IPS-20b (cell line): ENCODE results near the gene FERMT2.

Experiments used
- H3K27ac ChIP-seq: one replicate; pipeline ENCODE4 v1.5.1; 2013; ENCODE audit warnings: low read length
- H3K27me3 ChIP-seq: 2 replicates; pipeline ENCODE4 v1.6.1; 2013; ENCODE audit warnings: mild to moderate bottlenecking, low read length, inconsistent platforms; ENCODE audit not compliant: insufficient read depth
- H3K36me3 ChIP-seq: 2 replicates; pipeline ENCODE4 v1.6.1; 2013; ENCODE audit warnings: low read depth, mild to moderate bottlenecking, inconsistent platforms, low read length, moderate library complexity; ENCODE audit not compliant: insufficient read depth
- H3K4me1 ChIP-seq: 2 replicates; pipeline ENCODE4 v1.6.1; 2013; ENCODE audit warnings: mild to moderate bottlenecking, control low read depth, inconsistent platforms, low read length, moderate library complexity; ENCODE audit not compliant: insufficient read depth
- H3K4me3 ChIP-seq: 2 replicates; pipeline ENCODE4 v1.5.1; 2013; ENCODE audit warnings: mild to moderate bottlenecking, low read length, inconsistent platforms
- H3K9ac ChIP-seq: 2 replicates; pipeline ENCODE4 v1.6.1; 2013; ENCODE audit warnings: low read depth, mild to moderate bottlenecking, inconsistent platforms, low read length, moderate library complexity
- H3K9me3 ChIP-seq: 2 replicates; pipeline ENCODE4 v1.6.1; 2013; ENCODE audit warnings: mild to moderate bottlenecking, low read depth, low read length, inconsistent platforms; ENCODE audit not compliant: insufficient read depth

FERMT2 gene

DNA sequence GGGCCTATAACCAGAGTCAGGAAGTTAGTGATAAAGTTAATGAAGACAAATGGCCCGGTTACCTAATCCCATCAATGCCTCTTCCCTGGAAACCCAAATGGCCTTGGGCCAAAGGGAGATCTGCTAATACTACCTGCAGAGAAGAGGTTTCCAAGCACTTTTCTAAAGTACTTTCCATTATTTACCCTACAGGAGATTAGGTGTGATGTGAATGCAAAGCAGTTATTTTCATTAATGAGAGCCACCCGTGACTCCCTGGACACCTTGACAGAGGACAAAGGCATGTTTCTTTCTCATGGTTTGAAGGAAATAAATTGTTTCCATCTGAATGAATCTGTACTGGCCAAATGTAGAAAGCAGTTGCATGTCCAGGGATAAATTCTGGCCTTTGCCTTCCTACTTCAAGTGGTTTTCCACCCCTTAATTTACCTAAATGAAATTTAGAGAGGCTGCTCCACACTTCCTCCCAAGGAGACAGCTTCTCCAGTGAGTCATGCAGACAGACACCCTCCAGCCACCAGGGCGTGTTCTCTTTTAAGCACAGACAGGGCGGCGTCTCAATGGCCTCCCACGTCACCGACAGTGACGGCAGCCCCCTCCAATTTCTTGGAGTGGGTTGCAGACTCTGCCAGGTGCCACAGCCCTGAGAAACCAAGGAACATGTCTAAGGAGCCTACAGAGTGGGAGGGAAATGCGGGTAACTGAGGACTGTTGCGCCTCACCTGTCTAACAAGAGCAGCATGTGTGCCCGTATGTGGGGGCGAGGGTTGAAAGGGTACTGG is 115.5 kb downstream of the FERMT2 start:
- H3K4me1 ChIP-seq: peaks cover 23% of the 10 kb centered on the region
- no peak overlapping the region for H3K27ac ChIP-seq
- no peak overlapping the region for H3K9ac ChIP-seq
- no peaks in the 10 kb centered on the region for H3K36me3 ChIP-seq
- no peak overlapping the region for H3K4me3 ChIP-seq
- H3K9me3 ChIP-seq: no peaks in the 10 kb centered on the region
- no peaks in the 10 kb centered on the region for H3K27me3 ChIP-seq

DNA sequence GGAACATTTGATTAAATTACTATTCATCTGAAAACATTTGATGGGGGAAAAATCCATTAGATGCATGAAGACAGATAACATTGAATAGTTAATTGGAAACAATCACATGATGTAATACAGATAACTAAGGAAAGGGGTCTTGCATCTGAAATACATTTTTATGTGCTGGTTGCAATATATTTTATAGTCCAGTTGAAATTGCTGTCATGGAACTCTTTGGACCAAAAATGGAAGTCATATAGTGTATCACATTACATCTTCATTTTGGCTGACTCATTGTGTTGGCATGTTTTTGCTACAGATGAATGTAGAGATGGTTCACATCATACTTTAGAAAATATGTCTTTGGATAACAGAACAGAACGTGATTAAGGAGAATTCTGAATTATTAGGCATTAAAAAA is 116.4 kb downstream of the FERMT2 start:
- H3K9me3 ChIP-seq: no peaks in the 10 kb centered on the region
- H3K27ac ChIP-seq: no peak overlapping the region
- H3K36me3 ChIP-seq: no peaks in the 10 kb centered on the region
- H3K27me3 ChIP-seq: no peaks in the 10 kb centered on the region
- no peak overlapping the region for H3K9ac ChIP-seq
- no peak overlapping the region for H3K4me3 ChIP-seq
- H3K4me1 ChIP-seq: peaks cover 23% of the 10 kb centered on the region

DNA sequence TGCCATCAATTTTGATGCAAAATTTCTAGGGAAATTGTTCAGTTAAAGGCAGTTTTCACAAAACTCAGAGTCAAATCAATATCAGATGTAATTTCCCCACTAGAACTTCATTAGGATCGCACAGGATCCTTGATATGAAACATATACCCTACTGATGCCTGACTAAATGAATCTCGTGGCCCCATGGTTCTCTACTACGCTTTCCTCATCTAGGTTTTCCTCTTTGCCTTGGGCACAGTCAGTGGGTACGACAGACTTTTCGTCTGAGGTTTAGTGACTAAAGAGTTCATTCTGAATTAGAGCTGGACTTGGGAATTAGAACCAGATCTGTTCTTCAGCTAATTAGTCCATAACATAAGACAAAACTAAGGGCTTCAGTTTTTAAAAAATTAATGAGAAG is 117.0 kb downstream of the FERMT2 start:
- Histone ChIP-seq H3K27me3 (no peaks in the 10 kb centered on the region), H3K4me1 (peaks cover 23% of the 10 kb centered on the region), H3K4me3 (no peak overlapping the region), H3K9ac (no peak overlapping the region), H3K9me3 (no peaks in the 10 kb centered on the region), H3K27ac (no peak overlapping the region), H3K36me3 (no peaks in the 10 kb centered on the region)

DNA sequence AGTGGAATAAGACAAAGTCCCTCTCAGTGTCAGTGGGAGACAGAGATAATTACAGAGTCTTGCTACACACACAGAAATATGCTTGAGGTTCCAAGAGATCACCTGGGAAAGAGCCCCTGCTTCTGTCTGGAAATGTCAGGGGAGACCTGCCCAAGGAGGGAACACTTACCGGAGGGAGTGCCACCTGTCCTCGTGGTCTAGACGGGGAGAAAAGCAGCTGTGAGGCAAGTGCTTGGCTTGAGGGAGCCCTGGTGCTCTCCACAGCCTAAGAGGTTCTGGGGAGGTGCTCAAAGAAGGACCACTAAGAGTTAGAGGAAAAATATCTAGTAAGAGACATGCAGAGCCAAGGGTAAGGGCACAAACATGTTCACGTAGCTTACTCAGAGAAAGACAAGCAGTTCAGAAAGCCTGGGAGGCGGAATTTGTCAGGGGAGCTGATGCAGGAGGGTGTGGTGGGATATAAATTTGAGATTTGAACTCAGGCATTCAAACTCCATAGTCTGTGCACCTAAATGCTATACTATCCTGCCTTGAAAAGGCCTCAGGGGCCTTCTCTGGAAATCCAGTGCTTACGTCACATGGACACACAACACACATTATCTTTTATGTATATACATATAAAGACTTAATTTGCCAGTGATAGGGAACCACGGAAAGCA is 121.2 kb downstream of the FERMT2 start:
- H3K27me3 ChIP-seq: no peaks in the 10 kb centered on the region
- H3K27ac ChIP-seq: no peak overlapping the region
- H3K9me3 ChIP-seq: no peaks in the 10 kb centered on the region
- no peak overlapping the region for H3K9ac ChIP-seq
- H3K4me1 ChIP-seq: peaks cover 18% of the 10 kb centered on the region
- no peak overlapping the region for H3K4me3 ChIP-seq
- no peaks in the 10 kb centered on the region for H3K36me3 ChIP-seq

DNA sequence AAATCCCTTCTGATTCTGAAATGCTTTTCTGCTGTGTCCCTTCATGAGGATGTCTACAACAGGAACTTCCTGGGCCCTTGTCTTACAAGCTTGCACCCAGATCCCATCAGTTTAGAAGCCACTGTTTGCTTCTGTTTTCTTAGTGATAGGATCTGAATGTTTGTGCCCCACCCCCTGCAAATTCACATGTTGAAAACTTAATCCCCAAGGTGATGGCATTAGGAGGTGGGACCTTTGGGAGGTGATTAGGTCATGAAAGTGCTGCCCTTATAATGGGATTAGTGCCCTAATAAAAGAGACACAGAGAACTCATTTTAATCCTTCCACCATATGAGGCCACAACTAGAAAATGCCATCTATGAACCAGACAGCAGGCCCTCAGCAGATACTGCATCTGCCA is 123.4 kb downstream of the FERMT2 start:
- Histone ChIP-seq H3K9ac (no peak overlapping the region), H3K27me3 (no peaks in the 10 kb centered on the region), H3K9me3 (no peaks in the 10 kb centered on the region), H3K4me1 (peaks cover 15% of the 10 kb centered on the region), H3K4me3 (no peak overlapping the region), H3K27ac (no peak overlapping the region), H3K36me3 (no peaks in the 10 kb centered on the region)

DNA sequence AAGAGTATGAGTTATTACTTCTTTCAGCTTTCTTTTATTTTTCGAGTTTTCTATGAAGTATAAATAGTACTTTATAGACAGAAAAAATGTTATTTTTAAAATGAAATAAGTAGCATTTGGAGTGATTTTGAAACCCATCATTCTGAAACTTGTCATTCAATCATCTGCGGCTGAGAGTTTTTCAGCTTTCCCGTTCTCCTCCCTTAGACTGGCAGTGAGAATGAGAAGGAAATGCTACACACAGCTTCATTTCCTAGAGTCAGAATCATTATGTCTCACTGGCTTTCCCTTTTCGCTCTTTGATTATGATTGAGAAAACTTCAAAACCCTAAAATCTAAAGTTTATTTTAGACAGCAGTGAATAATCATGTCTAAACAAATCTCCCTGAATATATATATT is 125.8 kb downstream of the FERMT2 start:
- no peak overlapping the region for H3K4me3 ChIP-seq
- H3K9me3 ChIP-seq: no peaks in the 10 kb centered on the region
- H3K9ac ChIP-seq: no peak overlapping the region
- peaks cover 8% of the 10 kb centered on the region for H3K4me1 ChIP-seq
- no peaks in the 10 kb centered on the region for H3K36me3 ChIP-seq
- no peaks in the 10 kb centered on the region for H3K27me3 ChIP-seq
- H3K27ac ChIP-seq: no peak overlapping the region

DNA sequence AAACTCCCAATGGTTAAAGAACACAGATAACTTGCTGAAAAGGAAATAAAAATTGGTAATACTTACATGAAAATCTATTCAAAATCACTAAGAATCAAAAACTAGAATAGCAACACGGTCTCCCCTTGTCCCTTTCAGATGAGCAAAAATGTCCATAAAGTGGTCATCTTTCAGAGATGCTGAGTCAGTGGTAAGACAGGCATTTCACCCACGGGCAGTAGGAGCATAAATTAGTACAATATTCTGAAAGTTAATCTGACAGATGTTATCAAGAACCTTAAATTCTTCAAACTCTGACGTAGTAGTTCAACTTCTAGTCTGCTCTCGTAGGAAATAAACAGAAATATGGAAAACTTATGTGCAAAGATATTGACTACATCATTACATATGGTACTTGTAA is 126.4 kb downstream of the FERMT2 start:
- no peak overlapping the region for H3K27ac ChIP-seq

DNA sequence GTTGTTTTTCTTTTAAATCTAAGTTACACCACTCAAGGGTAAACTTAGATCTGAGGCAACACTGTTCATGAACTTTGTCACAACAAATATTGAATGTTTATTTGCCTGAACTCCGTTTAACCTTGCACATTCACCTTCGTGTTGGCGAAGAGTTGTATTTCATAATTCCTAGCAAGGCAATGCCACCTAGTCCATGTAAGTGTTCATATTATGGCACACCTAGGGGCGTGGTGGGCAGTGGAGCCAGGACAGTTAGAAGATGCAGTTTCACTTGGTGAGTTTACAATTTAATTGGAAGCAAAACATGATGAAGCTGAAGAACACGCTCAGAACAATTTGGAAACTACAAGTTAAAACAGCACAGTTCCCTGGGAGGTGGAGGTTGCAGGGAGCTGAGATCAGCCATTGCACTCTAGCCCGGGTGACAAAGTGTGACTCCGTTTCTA is 129.0 kb downstream of the FERMT2 start:
- Histone ChIP-seq H3K9ac (no peak overlapping the region), H3K36me3 (no peaks in the 10 kb centered on the region), H3K9me3 (no peaks in the 10 kb centered on the region), H3K4me1 (no peaks in the 10 kb centered on the region), H3K27me3 (no peaks in the 10 kb centered on the region), H3K27ac (no peak overlapping the region), H3K4me3 (no peak overlapping the region)

More for the DNA sequence above, 126.4 kb downstream of the FERMT2 start:
- H3K4me1 ChIP-seq: peaks cover 8% of the 10 kb centered on the region
- H3K9me3 ChIP-seq: no peaks in the 10 kb centered on the region
- H3K36me3 ChIP-seq: no peaks in the 10 kb centered on the region
- H3K9ac ChIP-seq: no peak overlapping the region
- no peak overlapping the region for H3K4me3 ChIP-seq
- no peaks in the 10 kb centered on the region for H3K27me3 ChIP-seq

DNA sequence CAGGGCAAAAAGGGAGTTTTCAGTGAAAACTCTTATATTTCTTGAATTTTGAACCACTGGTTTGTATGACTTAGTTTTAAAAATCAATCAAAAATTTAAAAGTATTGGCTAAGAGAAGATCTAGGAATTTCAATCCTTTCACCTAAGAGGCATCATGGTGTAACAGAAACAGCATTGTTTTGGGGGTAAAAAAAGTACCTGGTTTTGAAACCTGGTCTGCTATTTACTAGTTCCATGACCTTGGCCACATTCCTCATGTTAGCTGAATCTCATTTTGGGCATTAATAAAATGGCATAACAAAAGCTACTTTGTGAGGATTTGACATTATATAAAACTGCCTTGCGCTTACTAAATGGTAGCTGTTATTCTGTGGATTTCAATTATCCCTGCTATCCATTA is 142.7 kb downstream of the FERMT2 start:
- H3K4me1 ChIP-seq: no peaks in the 10 kb centered on the region
- H3K9ac ChIP-seq: no peak overlapping the region
- H3K36me3 ChIP-seq: no peaks in the 10 kb centered on the region
- no peaks in the 10 kb centered on the region for H3K9me3 ChIP-seq
- H3K27ac ChIP-seq: no peak overlapping the region
- no peak overlapping the region for H3K4me3 ChIP-seq
- no peaks in the 10 kb centered on the region for H3K27me3 ChIP-seq
